Measurements from ENCODE around the gene SPECC1. TPM values are rescaled to one million over a fixed set of nuclear protein-coding genes. Genes with fewer than 3 reads are reported as not detected.

Gene SPECC1
- 91.9 to 103 TPM (median 93.4 TPM) in 3 replicates for total RNA-seq (2021)
- percentile 68 among the genes with signal in this experiment for Bru-seq, nascent RNA
- long read RNA-seq, experiment 1, full-length matches to known transcripts: 75 of 152 reads
- long read RNA-seq, experiment 1, partial matches to known transcripts: 15 of 152 reads
- long read RNA-seq, experiment 1, other reads (novel, unspliced or antisense): 62 of 152 reads
- long read RNA-seq, experiment 2, full-length matches to known transcripts: 9 of 55 reads
- long read RNA-seq, experiment 2, partial matches to known transcripts: 20 of 55 reads
- long read RNA-seq, experiment 2, other reads (novel, unspliced or antisense): 26 of 55 reads
- long read RNA-seq, experiment 3, partial matches to known transcripts: 3 of 13 reads
- long read RNA-seq, experiment 3, other reads (novel, unspliced or antisense): 8 of 13 reads

- POLR2A ChIA-PET: interaction anchor here (0.7 to 1.1 kb wide), 4 partner anchors 32 to 96 kb away, joined by 3 to 7 read pairs (median 4); partner anchors contain the start of gene AKAP10
- Mint-ChIP-seq H3K9me3 (no peaks in the 10 kb centered on the region), H3K27me3 (ENCODE audit: low read depth) (peaks cover 44% of the 10 kb centered on the region)
- TF ChIP-seq FOXP4 (CRISPR knock-in tag; IDR thresholded peaks at IDR 0.05) (peak; percentile 12), ZMAT4 (CRISPR knock-in tag; IDR thresholded peaks at IDR 0.05) (no peak), CDX4 (CRISPR knock-in tag; IDR thresholded peaks at IDR 0.05; ENCODE audit: borderline replicate concordance) (no peak), MLX (CRISPR knock-in tag; IDR thresholded peaks at IDR 0.05) (peak; percentile 62; the same call in 1 of the 2 replicates), SP1 (CRISPR knock-in tag; conservative IDR thresholded peaks at IDR 0.05) (peak; percentile 67; the same call in 1 of the 2 replicates), ZNF396 (CRISPR knock-in tag; IDR thresholded peaks at IDR 0.05; ENCODE audit: borderline replicate concordance) (no peak), MXD4 (CRISPR knock-in tag; IDR thresholded peaks at IDR 0.05; ENCODE audit: borderline replicate concordance) (no peak), ZNF416 (CRISPR knock-in tag; IDR thresholded peaks at IDR 0.05) (no peak), E2F1 (CRISPR knock-in tag; IDR thresholded peaks at IDR 0.05) (no peak), ELF4 (CRISPR knock-in tag; IDR thresholded peaks at IDR 0.05; ENCODE audit: low read depth) (no peak), RELA (CRISPR knock-in tag; IDR thresholded peaks at IDR 0.05; ENCODE audit: borderline replicate concordance) (no peak), MYBL2 (CRISPR knock-in tag; IDR thresholded peaks at IDR 0.05) (peak; percentile 78), NFE2L1 (CRISPR knock-in tag; IDR thresholded peaks at IDR 0.05) (0 out of 2 replicates have a peak, but pooled peaks have one; percentile 23), GABPB1 (CRISPR knock-in tag; IDR thresholded peaks at IDR 0.05) (peak; percentile 50), ZBTB43 (CRISPR knock-in tag; IDR thresholded peaks at IDR 0.05) (no peak), AFF4 (CRISPR knock-in tag; IDR thresholded peaks at IDR 0.05; ENCODE audit: borderline replicate concordance) (no peak), PRRX2 (CRISPR knock-in tag; IDR thresholded peaks at IDR 0.05) (no peak), ZNF138 (CRISPR knock-in tag; conservative IDR thresholded peaks at IDR 0.05) (peak; percentile 76; the same call in 1 of the 2 replicates), ETV6 (CRISPR knock-in tag; IDR thresholded peaks at IDR 0.05) (peak; percentile 34; the same call in 1 of the 2 replicates), FOXK1 (CRISPR knock-in tag; IDR thresholded peaks at IDR 0.05) (peak; percentile 24; the same call in 1 of the 2 replicates), TCF7 (CRISPR knock-in tag; IDR thresholded peaks at IDR 0.05; ENCODE audit: low read depth) (no peak), ZNF121 (CRISPR knock-in tag; IDR thresholded peaks at IDR 0.05) (no peak), NR1H2 (CRISPR knock-in tag; IDR thresholded peaks at IDR 0.05) (no peak), EMX1 (CRISPR knock-in tag; IDR thresholded peaks at IDR 0.05) (0 out of 2 replicates have a peak, but pooled peaks have one; percentile 25), HMGA2 (CRISPR knock-in tag; IDR thresholded peaks at IDR 0.05) (no peak)
Observed at GRCh38 chr17:20009302-20010098, at the start of gene SPECC1. TSS of gene SPECC1 (plus strand) at chr17:20009359. CDS start at chr17:20096652, 87,293 bp downstream.

More at GRCh38 chr17:20009302-20010098, at the start of gene SPECC1:
- DNase-seq (ENCODE audit: low spot score): peak; percentile 95
- H3K4me1 Mint-ChIP-seq: peaks cover 15% of the 10 kb centered on the region
- H3K4me3 Mint-ChIP-seq: peak within 1 kb of the TSS; percentile 92
- ATAC-seq: peak; percentile 90
- H3K36me3 Mint-ChIP-seq: no peaks in the 10 kb centered on the region
- no peak within 1 kb of the TSS for H3K27ac Mint-ChIP-seq
- CTCF ChIA-PET: interaction anchor here (0.6 to 3.3 kb wide), 42 partner anchors 9 to 1013 kb away, joined by 3 to 52 read pairs (median 4); partner anchors contain the start of genes AKAP10, MAPK7 and ULK2
